ENCODE data around the gene GPBP1. TPM values are rescaled to one million over a fixed set of nuclear protein-coding genes. Genes with fewer than 3 reads are reported as not detected.

Gene GPBP1
- total RNA-seq, 2 experiments from 2014 or later: 77.0 to 99.2 TPM

- peaks cover 70% of the 10 kb centered on the region for H4K20me1 ChIP-seq (ENCODE audit: insufficient read depth, low read length)
- H3K79me2 ChIP-seq (ENCODE audit: insufficient read depth, low read depth, low read length): peaks cover 100% of the 10 kb centered on the region
- intact Hi-C loops (cut with micrococcal nuclease; ENCODE audit: unreplicated experiment): no loop called here
- no TSS peak for BruUV-seq (replicated peaks)
- TF ChIP-seq, protein P1, sequence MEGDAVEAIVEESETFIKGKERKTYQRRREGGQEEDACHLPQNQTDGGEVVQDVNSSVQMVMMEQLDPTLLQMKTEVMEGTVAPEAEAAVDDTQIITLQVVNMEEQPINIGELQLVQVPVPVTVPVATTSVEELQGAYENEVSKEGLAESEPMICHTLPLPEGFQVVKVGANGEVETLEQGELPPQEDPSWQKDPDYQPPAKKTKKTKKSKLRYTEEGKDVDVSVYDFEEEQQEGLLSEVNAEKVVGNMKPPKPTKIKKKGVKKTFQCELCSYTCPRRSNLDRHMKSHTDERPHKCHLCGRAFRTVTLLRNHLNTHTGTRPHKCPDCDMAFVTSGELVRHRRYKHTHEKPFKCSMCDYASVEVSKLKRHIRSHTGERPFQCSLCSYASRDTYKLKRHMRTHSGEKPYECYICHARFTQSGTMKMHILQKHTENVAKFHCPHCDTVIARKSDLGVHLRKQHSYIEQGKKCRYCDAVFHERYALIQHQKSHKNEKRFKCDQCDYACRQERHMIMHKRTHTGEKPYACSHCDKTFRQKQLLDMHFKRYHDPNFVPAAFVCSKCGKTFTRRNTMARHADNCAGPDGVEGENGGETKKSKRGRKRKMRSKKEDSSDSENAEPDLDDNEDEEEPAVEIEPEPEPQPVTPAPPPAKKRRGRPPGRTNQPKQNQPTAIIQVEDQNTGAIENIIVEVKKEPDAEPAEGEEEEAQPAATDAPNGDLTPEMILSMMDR (conservative IDR thresholded peaks at IDR 0.05; ENCODE audit: low read length): no peak
- peak; percentile 45 for DNase-seq (ENCODE audit: low spot score)
- peak overlapping the region; percentile 1 for H3K27ac ChIP-seq (ENCODE audit: low read depth, low read length, poor library complexity, severe bottlenecking)
- ChIA-PET CTCF (ENCODE audit: unreplicated experiment) (no interaction called here), POLR2A (interaction anchor here (0.6 to 2.7 kb wide), 3 partner anchors 9 to 827 kb away, joined by 3 to 25 read pairs (median 4); no protein-coding TSS in a partner anchor)
- H3K9me2 ChIP-seq (ENCODE audit: insufficient read depth, low read length): no peaks in the 10 kb centered on the region
- H2AFZ ChIP-seq (ENCODE audit: low read length): no peak overlapping the region
- no peaks in the 10 kb centered on the region for H3K9me3 ChIP-seq (ENCODE audit: low read length)
- peak overlapping the region; percentile 75 for H3K4me2 ChIP-seq (ENCODE audit: low read length)
- peaks cover 53% of the 10 kb centered on the region for H3K4me1 ChIP-seq (ENCODE audit: insufficient read depth, low read length, poor library complexity, severe bottlenecking)
- peaks cover 86% of the 10 kb centered on the region for H3K36me3 ChIP-seq (ENCODE audit: insufficient read depth, low read length)
- H3K4me3 ChIP-seq (ENCODE audit: low read depth, low read length, poor library complexity, severe bottlenecking): peak overlapping the region; percentile 93
These were observed 7.3 kb downstream of the GPBP1 start for GRCh38 chr5:57181154-57181553.

- Histone ChIP-seq H4K20me1 (ENCODE audit: insufficient read depth, low read length) (peaks cover 66% of the 10 kb centered on the region), H3K27ac (ENCODE audit: low read depth, low read length, poor library complexity, severe bottlenecking) (no peak overlapping the region), H3K79me2 (ENCODE audit: insufficient read depth, low read depth, low read length) (peaks cover 100% of the 10 kb centered on the region), H2AFZ (ENCODE audit: low read length) (no peak overlapping the region), H3K4me3 (ENCODE audit: low read depth, low read length, poor library complexity, severe bottlenecking) (peak overlapping the region; percentile 59), H3K9me2 (ENCODE audit: insufficient read depth, low read length) (no peaks in the 10 kb centered on the region), H3K4me1 (ENCODE audit: insufficient read depth, low read length, poor library complexity, severe bottlenecking) (peaks cover 74% of the 10 kb centered on the region), H3K9me3 (ENCODE audit: low read length) (no peaks in the 10 kb centered on the region), H3K36me3 (ENCODE audit: insufficient read depth, low read length) (peaks cover 74% of the 10 kb centered on the region), H3K4me2 (ENCODE audit: low read length) (peak overlapping the region; percentile 56)
- DNase-seq (ENCODE audit: low spot score): peak; percentile 54
- intact Hi-C loops (cut with micrococcal nuclease; ENCODE audit: unreplicated experiment): no loop called here
- TF ChIP-seq, protein P1 (conservative IDR thresholded peaks at IDR 0.05; ENCODE audit: low read length): peak; percentile 75
- no peak for TF ChIP-seq EZH2phosphoT487 (IDR thresholded peaks at IDR 0.05; ENCODE audit: borderline replicate concordance, low read depth, low read length)
- CTCF ChIA-PET (ENCODE audit: unreplicated experiment): no interaction called here
- BruUV-seq (replicated peaks): no TSS peak
- POLR2A ChIA-PET: interaction anchor here (0.5 to 1.4 kb wide), 5 partner anchors 8 to 36 kb away, joined by 3 to 5 read pairs (median 4); partner anchors contain the start of gene GPBP1
These were observed 10.5 kb downstream of the GPBP1 start for GRCh38 chr5:57184322-57184721.

- intact Hi-C loops (cut with micrococcal nuclease; ENCODE audit: unreplicated experiment): no loop called here
- Histone ChIP-seq H3K9me2 (ENCODE audit: insufficient read depth, low read length) (no peaks in the 10 kb centered on the region), H3K79me2 (ENCODE audit: insufficient read depth, low read depth, low read length) (peaks cover 100% of the 10 kb centered on the region), H4K20me1 (ENCODE audit: insufficient read depth, low read length) (peaks cover 67% of the 10 kb centered on the region), H2AFZ (ENCODE audit: low read length) (no peak overlapping the region), H3K36me3 (ENCODE audit: insufficient read depth, low read length) (peaks cover 72% of the 10 kb centered on the region), H3K4me3 (ENCODE audit: low read depth, low read length, poor library complexity, severe bottlenecking) (peak overlapping the region; percentile 59), H3K4me1 (ENCODE audit: insufficient read depth, low read length, poor library complexity, severe bottlenecking) (peaks cover 73% of the 10 kb centered on the region), H3K4me2 (ENCODE audit: low read length) (peak overlapping the region; percentile 56), H3K27ac (ENCODE audit: low read depth, low read length, poor library complexity, severe bottlenecking) (peak overlapping the region; percentile 17), H3K9me3 (ENCODE audit: low read length) (no peaks in the 10 kb centered on the region)
- TF ChIP-seq, protein P1 (conservative IDR thresholded peaks at IDR 0.05; ENCODE audit: low read length): no peak
- no peak for TF ChIP-seq EZH2phosphoT487 (IDR thresholded peaks at IDR 0.05; ENCODE audit: borderline replicate concordance, low read depth, low read length)
- BruUV-seq (replicated peaks): no TSS peak
- no peak for DNase-seq (ENCODE audit: low spot score)
- CTCF ChIA-PET (ENCODE audit: unreplicated experiment): no interaction called here
- POLR2A ChIA-PET: no interaction called here
These were observed 11.5 kb downstream of the GPBP1 start for GRCh38 chr5:57185313-57185712.
